ENCODE data around the gene STAT6.

The STAT6 gene

DNA sequence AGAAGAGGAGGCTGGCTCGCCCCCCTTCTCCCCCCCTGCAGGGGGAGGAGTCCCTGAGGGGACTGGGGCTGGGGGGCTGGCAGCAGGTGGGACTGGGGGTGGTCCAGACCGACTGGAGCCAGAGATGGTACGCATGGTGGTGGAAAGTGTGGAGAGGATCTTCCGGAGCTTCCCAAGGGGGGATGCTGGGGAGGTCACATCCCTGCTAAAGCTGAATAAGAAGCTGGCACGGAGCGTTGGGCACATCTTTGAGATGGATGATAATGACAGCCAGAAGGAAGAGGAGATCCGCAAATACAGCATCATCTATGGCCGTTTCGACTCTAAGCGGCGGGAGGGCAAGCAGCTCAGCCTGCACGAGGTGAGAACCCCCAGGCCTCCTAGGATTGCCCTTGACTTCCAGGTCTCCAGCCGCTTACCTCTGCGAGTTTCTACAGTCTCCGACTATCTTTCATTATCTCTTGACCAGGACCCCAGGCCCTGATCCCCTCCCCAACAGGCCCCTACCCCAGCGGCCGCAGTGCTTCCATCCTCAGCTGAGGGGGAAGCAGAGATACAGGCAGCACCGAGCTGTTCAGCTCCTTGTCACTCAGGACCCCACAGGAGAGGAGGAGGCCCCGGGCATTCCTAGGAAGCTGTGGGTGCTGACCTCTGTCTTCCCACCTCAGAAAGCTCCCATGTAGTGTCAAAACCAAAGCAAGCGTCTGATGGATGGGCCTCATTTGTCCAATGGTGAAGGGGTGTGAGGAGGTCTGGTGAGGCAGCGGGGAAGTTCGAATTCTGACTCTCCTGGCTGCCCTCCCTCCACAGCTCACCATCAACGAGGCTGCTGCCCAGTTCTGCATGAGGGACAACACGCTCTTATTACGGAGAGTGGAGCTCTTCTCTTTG is 19.3 kb downstream of the STAT6 start:
- Mint-ChIP-seq H3K4me3 (peak overlapping the region; percentile 75), H3K4me1 (ENCODE audit: low read depth) (peaks cover 71% of the 10 kb centered on the region), H3K27me3 (no peaks in the 10 kb centered on the region), H3K27ac (peak overlapping the region; percentile 75), H3K9me3 (no peaks in the 10 kb centered on the region), H3K36me3 (ENCODE audit: low read depth) (peaks cover 58% of the 10 kb centered on the region)

DNA sequence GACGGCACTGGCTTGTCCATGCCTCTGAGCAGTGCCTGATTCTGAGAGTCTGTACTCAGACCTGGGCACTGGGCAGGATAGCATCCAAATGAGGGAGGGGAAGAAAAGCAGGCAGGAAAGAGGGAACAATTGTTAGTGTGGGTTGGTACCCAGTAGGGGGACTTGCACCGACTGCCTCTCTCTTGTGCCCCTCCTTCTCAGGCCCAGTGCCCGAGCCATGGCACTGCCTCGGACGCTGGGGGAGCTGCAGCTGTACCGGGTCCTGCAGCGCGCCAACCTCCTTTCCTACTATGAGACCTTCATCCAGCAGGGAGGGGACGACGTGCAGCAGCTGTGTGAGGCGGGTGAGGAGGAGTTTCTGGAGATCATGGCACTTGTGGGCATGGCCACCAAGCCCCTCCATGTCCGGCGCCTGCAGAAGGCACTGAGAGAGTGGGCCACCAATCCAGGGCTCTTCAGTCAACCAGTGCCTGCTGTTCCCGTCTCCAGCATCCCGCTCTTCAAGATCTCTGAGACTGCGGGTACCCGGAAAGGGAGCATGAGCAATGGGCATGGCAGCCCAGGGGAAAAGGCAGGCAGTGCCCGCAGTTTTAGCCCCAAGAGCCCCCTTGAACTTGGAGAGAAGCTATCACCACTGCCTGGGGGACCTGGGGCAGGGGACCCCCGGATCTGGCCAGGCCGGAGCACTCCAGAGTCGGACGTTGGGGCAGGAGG is 20.1 kb downstream of the STAT6 start:
- H3K4me1 Mint-ChIP-seq (ENCODE audit: low read depth), result peaks cover 74% of the 10 kb centered on the region
- H3K9me3 Mint-ChIP-seq, result no peaks in the 10 kb centered on the region
- peaks cover 51% of the 10 kb centered on the region for H3K36me3 Mint-ChIP-seq (ENCODE audit: low read depth)
- peak overlapping the region; percentile 75 for H3K27ac Mint-ChIP-seq
- peak overlapping the region; percentile 93 for H3K4me3 Mint-ChIP-seq
- H3K27me3 Mint-ChIP-seq, result no peaks in the 10 kb centered on the region

DNA sequence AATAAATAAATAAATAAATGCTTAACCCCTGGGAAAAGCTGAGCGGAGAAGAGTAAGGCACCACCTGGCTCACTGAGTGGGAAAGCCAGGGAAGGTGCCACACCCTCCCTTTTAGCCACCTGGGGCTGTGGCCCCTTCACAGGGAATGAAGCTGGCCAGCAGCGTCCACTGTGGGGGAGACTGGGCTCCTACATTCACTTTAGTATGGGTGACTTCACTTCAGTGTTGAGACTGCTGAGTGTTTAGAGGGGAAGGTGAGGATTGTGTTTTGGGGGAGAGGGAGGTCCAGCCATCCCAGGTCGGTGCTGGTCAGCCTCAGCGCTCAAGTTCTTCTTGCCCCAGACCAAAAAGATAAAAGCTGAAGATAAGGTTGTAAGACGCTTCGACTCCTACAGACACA is 20.7 kb downstream of the STAT6 start:
- H3K4me3 Mint-ChIP-seq, result peak overlapping the region; percentile 93
- H3K27me3 Mint-ChIP-seq, result no peaks in the 10 kb centered on the region
- no peaks in the 10 kb centered on the region for H3K9me3 Mint-ChIP-seq
- H3K27ac Mint-ChIP-seq, result peak overlapping the region; percentile 75
- peaks cover 45% of the 10 kb centered on the region for H3K36me3 Mint-ChIP-seq (ENCODE audit: low read depth)
- H3K4me1 Mint-ChIP-seq (ENCODE audit: low read depth), result peaks cover 74% of the 10 kb centered on the region

DNA sequence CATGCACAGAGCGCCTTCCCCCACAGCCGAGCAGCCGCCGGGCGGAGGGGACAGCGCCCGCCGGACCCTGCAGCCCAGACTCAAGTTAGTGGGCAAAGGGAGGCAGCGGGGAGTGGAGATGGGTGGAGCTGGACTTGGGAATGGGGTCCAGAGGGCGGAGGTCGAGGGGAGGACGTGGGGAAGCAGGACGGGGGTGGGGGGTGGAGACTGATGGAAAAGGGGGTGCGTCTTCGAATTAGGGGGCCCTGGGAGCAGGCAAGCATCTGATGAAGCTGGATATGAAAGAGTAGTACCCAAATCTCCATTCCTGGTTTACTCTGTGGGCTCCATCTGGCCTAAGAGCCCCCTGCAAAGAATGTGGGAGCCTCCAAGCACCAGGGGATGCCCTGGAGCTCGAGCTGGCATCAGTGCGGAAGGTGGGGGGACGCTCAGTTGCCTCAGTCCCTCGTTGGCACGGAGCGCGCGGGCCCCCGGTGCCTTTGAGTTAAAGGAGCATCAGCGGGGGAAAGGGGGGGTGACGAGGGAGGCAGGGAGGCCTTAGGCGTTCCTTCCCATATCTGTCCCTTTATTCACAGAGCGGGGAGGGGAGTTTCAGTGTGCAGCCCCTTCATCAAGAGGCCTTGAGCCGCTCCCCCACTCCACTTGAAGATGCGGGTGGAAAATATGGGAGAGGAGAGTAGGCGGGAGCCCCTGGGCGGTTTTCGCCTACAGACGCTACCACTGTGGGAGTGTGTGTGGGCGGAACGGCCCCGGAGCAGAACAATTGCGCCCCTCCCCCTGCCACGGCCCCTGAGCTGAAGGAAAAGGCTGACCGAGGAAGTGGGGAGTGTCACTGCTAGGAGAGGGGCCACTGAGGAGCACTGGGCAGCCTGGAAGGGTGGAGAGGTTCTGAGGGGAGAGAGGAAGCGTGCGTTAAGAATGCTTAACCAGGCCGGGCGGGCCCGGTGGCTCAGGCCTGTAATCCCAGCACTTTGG is 21.6 kb downstream of the STAT6 start:
- H3K4me3 Mint-ChIP-seq, result peak overlapping the region; percentile 93
- H3K9me3 Mint-ChIP-seq, result no peaks in the 10 kb centered on the region
- no peaks in the 10 kb centered on the region for H3K27me3 Mint-ChIP-seq
- peak overlapping the region; percentile 89 for H3K27ac Mint-ChIP-seq
- H3K36me3 Mint-ChIP-seq (ENCODE audit: low read depth), result peaks cover 38% of the 10 kb centered on the region
- peaks cover 75% of the 10 kb centered on the region for H3K4me1 Mint-ChIP-seq (ENCODE audit: low read depth)

DNA sequence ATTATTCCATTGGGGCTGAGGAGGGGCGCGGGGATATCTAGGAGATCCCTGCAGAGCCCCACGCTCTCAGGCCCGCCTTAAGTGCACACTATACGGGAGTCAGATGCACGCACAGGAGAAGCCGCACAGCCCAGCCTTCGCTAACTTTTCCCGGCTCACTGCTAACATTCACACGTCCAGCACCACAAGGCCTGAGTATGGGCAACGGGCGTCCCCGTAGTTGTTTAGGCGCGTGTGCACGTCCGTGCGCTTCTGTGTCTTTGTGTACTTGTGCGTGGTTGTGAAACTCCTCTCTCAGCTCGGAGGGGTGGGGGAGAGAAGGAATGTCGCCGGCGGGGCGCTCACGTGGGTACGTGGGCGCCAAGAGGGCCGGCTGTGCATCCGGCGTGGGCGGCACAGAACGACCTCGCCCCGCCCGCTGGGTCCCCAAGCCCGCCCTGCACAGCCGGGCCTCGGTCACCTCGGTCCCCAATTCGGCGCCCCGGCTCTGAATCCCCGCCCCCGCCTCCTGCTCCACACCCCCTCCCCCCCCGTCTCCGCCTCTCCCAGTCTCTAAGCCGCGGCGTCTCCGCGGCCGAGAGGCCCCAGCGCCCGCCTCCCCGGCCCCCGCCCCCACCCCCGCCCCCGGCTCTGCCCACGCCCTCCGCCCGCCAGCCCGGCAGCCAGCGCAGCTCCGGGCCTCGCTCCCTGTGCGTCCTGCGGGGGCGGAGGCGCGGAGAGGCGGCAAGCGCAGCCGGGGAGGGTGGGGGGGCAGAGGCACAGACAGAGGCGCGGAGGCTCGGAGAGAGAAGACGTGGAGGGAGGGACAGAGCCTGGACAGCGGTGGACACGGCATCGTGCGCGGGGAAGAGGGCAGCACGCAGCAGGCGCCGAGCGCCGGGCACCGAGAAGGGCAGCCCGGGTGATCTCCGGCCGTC is 22.6 kb downstream of the STAT6 start, which contains the start of gene NAB2:
TSS of gene NAB2 (plus strand) at position 761 of the 917 bp plus-strand sequence. CDS start 158 bp downstream, outside the sequence.
- H3K4me3 Mint-ChIP-seq, result peak within 1 kb of the TSS; percentile 93
- H3K27ac Mint-ChIP-seq, result peak within 1 kb of the TSS; percentile 98
- H3K36me3 Mint-ChIP-seq (ENCODE audit: low read depth), result peaks cover 31% of the 10 kb centered on the region
- no peaks in the 10 kb centered on the region for H3K27me3 Mint-ChIP-seq
- no peaks in the 10 kb centered on the region for H3K9me3 Mint-ChIP-seq
- H3K4me1 Mint-ChIP-seq (ENCODE audit: low read depth), result peaks cover 70% of the 10 kb centered on the region

DNA sequence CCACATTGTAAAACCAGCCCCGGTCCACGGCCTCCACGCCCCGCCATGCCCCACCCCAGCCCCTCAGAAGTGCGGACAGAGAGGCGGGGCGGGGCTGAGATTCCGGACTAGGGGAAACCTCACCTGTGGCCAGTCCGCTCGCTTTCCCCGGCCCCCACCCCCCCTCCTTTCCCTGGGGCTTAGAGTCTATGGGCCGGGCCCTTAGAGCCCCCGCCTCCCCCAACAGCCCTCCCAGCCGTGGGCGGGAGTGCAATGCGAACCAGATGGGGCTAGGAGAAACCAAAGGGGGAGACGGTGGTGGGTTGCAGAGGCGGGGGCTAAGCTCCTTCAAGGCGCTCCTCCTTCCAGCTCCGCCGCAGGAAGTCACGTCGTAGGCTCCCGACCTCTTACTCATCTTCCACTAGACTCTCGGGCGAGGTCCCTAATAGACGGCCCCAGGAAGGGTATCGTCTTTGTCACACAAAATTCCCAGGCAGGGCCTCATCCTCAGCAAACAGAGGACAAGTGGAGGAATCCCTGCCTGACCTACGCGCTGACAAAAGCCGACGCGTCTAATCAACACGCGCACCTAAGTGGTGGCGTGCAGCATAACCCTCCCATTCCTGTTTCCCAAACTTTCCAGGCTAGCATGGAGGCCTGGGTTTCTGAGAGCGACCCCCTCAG is 23.3 kb downstream of the STAT6 start:
- H3K4me3 Mint-ChIP-seq, result peak overlapping the region; percentile 88
- peak overlapping the region; percentile 98 for H3K27ac Mint-ChIP-seq
- H3K27me3 Mint-ChIP-seq, result no peaks in the 10 kb centered on the region
- no peaks in the 10 kb centered on the region for H3K9me3 Mint-ChIP-seq
- peaks cover 66% of the 10 kb centered on the region for H3K4me1 Mint-ChIP-seq (ENCODE audit: low read depth)
- peaks cover 27% of the 10 kb centered on the region for H3K36me3 Mint-ChIP-seq (ENCODE audit: low read depth)

DNA sequence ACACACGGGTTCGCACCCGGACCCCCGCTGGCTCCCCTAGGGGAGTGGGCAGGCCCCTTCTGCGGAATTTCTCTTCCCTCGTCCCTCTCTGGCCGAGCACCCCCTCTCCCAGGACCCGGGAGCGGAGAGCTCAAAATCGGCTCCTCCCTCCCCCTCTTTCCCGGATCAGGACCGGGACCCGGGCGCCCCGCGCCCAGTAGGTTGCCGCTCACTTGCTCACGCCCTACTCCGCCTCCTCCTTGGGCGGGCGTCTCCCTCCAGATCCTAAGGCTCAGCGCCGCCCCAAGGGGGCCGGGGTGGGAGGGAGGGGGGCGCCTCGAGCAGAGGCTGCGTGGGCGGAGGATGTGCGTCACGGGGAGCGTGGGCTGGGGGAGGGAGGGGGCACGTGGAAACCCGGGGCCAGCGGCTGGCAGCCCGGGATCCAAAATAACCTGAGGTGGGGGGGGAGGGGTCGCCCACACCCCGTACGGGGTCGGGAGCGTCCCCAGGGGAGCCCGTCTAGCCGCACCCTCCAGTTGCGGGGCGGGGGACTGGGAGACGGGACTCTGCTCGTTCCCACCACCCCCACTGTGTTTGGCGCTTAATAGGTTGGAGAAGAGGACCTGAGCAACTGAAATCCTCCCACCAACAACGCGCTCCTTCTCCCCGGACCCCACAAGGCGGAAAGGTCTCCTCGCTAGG is 24.0 kb downstream of the STAT6 start:
- H3K9me3 Mint-ChIP-seq, result no peaks in the 10 kb centered on the region
- peaks cover 59% of the 10 kb centered on the region for H3K4me1 Mint-ChIP-seq (ENCODE audit: low read depth)
- no peaks in the 10 kb centered on the region for H3K27me3 Mint-ChIP-seq
- H3K4me3 Mint-ChIP-seq, result peak overlapping the region; percentile 88
- peaks cover 21% of the 10 kb centered on the region for H3K36me3 Mint-ChIP-seq (ENCODE audit: low read depth)
- peak overlapping the region; percentile 98 for H3K27ac Mint-ChIP-seq

DNA sequence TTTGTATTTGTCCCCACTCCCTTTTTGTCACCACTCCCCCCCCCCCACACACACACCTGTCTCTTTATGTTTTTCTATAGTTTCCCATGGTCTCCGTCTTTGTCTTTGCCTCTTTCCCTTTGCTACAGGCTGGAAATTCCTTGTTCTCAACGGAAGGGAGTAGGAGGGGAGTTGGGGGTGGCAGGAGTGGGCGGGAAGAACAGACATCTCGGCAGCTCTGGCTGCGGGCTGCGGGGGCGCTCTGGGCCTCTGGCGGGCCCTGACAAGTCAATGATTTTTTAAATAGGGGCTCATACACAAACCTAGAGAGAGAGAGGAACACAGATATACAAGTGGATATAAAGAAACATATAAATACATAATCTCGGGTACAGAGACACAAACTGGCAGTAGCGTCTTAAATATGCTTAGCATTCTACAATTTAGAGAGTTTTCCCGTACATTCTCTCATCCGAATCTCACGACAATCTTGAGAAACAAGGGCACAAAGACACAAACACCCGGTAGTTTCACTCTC is 24.6 kb downstream of the STAT6 start:
- peaks cover 18% of the 10 kb centered on the region for H3K36me3 Mint-ChIP-seq (ENCODE audit: low read depth)
- H3K4me1 Mint-ChIP-seq (ENCODE audit: low read depth), result peaks cover 53% of the 10 kb centered on the region
- H3K27ac Mint-ChIP-seq, result peak overlapping the region; percentile 94

DNA sequence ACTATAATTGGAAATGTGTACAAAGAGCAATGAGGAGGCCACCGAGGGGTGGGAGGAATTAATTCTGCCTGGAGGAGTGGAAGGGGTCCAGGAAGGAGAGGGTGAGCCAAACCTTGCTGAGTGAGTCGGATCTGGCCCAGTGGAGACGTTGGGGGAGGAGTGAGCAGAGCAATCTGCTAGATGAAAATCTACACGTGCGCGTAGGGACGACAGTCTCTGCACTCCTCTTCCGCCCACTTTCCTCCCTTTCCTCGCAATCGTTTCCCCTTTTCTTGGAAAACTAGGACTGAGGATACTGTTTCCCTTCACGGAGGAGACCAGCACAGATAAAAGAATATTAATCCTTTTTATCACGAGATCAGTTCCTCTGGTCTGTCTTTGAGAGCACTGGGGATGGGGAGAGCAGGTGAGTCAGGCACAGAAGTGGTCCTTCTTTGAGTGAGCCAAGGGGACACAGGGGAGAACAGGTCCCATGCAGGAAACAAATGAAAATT is 25.1 kb downstream of the STAT6 start:
- Mint-ChIP-seq H3K9me3 (no peaks in the 10 kb centered on the region), H3K4me3 (peak overlapping the region; percentile 88), H3K27ac (peak overlapping the region; percentile 94), H3K4me1 (ENCODE audit: low read depth) (peaks cover 50% of the 10 kb centered on the region), H3K27me3 (no peaks in the 10 kb centered on the region), H3K36me3 (ENCODE audit: low read depth) (peaks cover 13% of the 10 kb centered on the region)

More for the DNA sequence above, 24.6 kb downstream of the STAT6 start:
- Mint-ChIP-seq H3K27me3 (no peaks in the 10 kb centered on the region), H3K4me3 (peak overlapping the region; percentile 88), H3K9me3 (no peaks in the 10 kb centered on the region)

DNA sequence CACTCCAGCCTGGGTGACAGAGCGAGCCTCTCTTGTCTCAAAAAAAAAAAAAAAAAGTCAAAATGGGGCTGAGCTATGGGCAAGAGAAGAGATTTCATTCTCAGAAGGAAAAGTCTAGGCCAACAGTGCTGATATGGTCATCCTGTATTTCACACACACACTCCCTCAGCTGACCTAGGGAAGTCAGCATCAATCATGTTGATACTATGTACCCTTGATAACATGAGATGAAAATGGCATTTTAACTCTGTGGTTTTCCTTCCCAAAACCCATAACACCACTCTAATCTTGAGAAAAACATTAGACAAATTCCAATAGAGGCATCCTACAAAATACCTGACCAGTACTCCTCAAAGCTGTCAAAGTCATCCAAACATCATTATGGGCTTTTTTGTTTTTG is 30.3 kb downstream of the STAT6 start:
- no peaks in the 10 kb centered on the region for H3K36me3 Mint-ChIP-seq (ENCODE audit: low read depth)
- no peaks in the 10 kb centered on the region for H3K9me3 Mint-ChIP-seq
- peaks cover 54% of the 10 kb centered on the region for H3K4me1 Mint-ChIP-seq (ENCODE audit: low read depth)
- no peaks in the 10 kb centered on the region for H3K27me3 Mint-ChIP-seq
- H3K4me3 Mint-ChIP-seq, result no peak overlapping the region
- peak overlapping the region; percentile 31 for H3K27ac Mint-ChIP-seq

DNA sequence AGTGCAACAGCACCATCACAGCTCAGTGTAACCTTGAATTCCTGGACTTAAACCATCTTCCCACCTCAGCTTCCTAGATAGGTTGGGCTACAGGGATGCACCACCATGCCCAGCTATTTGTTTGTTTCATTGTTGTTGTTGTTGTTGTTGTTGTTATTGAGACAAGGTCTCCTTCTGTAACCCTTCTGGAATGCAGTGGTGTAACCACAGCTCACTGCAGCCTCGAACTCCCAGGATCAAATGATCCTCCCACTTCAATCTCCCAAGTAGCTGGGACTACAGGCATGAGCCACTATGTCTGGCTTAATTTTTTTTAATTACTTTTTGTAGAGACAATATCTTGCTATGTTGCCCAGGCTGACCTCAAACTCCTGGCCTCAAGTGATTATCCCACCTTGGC is 31.3 kb downstream of the STAT6 start:
- Mint-ChIP-seq H3K4me3 (peak overlapping the region; percentile 39), H3K4me1 (ENCODE audit: low read depth) (peaks cover 44% of the 10 kb centered on the region), H3K27me3 (no peaks in the 10 kb centered on the region), H3K27ac (peak overlapping the region; percentile 91), H3K36me3 (ENCODE audit: low read depth) (no peaks in the 10 kb centered on the region), H3K9me3 (no peaks in the 10 kb centered on the region)

DNA sequence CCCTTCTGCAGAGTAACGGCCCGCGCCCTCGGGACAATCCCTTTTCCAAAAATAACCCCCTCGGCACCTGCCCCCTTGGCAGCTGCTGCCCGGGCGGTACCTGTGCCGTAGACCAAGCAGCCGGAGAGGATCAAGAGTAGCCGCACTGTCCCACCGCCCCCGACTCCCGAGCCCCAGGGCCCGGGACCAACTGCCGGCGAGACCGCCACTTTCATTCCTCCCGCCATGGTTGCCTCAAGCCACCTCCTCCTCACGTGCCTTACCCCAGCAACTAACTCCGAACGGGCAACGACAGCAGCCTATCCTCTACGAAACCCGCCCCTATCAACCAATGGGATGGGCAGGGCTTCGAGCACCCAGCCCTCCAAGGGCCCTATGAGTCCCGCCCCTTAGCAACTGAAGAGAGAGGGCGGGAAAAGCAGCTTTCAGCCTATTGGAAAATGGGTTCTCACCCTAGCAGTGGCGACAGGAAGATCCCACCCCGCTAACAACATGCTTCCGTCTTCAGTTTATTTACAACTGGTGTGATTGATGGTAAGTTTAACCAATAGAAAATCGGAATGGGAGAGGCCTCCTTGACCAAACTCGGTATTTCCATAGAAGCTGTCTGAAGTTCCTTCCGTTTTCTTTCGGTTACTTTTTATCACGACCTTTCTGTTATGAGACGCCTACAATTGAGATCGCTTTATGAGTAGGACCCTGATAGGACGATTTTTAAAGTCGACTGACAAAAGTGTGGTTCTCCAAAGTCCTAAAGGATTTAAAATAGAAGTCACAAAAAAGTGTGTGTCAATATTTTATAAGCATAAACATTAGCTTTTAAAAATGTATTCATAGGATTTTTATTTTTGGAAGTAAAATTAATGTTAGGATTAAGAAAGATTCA is 32.4 kb downstream of the STAT6 start, which contains the start of gene NEMP1:
TSS of gene NEMP1 (minus strand) at position 273 of the 886 bp plus-strand sequence. CDS start at position 227, 46 bp downstream.
- H3K36me3 Mint-ChIP-seq (ENCODE audit: low read depth), result peaks cover 4% of the 10 kb centered on the region
- H3K27me3 Mint-ChIP-seq, result no peaks in the 10 kb centered on the region
- peak within 1 kb of the TSS; percentile 97 for H3K4me3 Mint-ChIP-seq
- H3K27ac Mint-ChIP-seq, result peak within 1 kb of the TSS; percentile 97
- H3K4me1 Mint-ChIP-seq (ENCODE audit: low read depth), result peaks cover 48% of the 10 kb centered on the region
- no peaks in the 10 kb centered on the region for H3K9me3 Mint-ChIP-seq

All from stimulated activated naive CD8-positive, alpha-beta T cell treated with anti-CD3 and anti-CD28 coated beads, Interleukin-15, Interleukin-2, amounts not matched to agents 100 ng/mL and 50 ng/mL, for 24 hours (primary cell).